IMR-90 (cell line): ENCODE measurements around the gene STARD13. TPM values are rescaled to one million over a fixed set of nuclear protein-coding genes. Genes with fewer than 3 reads are reported as not detected.

ENCODE experiments used
- ATAC-seq: fragments of 200-7000 bp; cut with Tn5 transposase; 2 replicates; pipeline ENCODE4 v1.9.1; 2020; ENCODE audit warnings: low read depth, mild to moderate bottlenecking, moderate library complexity
- BruUV-seq: library from RNA; stranded (reverse); fragments of 400-500 nt; replicated peaks from 2 replicates; lab custom pipeline; 2021; lab: Mats Ljungman, UMichigan
- CTCF ChIA-PET: fragments of 300-600 bp; formaldehyde crosslinking; extraction: SDS; loops from one replicate; lab custom pipeline; 2021; ENCODE audit warnings: antibody characterized with exemption; lab: Yijun Ruan, JAX
- POLR2A ChIA-PET: fragments of 300-600 bp; sonication (Branson Sonifier 250); formaldehyde crosslinking; loops from one replicate; lab custom pipeline; 2022; ENCODE audit warnings: antibody characterized with exemption; ENCODE audit not compliant: unreplicated experiment; lab: Charles Lee
- DNase-seq: peaks from one replicate; pipeline ENCODE4 v3.0.0; 2013
- H2AFZ ChIP-seq: replicated peaks from 2 replicates; pipeline ENCODE3; 2013; ENCODE audit warnings: low read length, mild to moderate bottlenecking; ENCODE audit not compliant: poor library complexity
- H2AK5ac ChIP-seq: 2 replicates; pipeline ENCODE4 v1.6.1; 2013; ENCODE audit warnings: low read depth, low read length, inconsistent platforms
- H2AK9ac ChIP-seq: replicated peaks from 2 replicates; pipeline ENCODE3; 2013; ENCODE audit warnings: mild to moderate bottlenecking, low read depth, low read length, moderate library complexity; ENCODE audit not compliant: poor library complexity
- H2BK120ac ChIP-seq: 2 replicates; pipeline ENCODE4 v1.6.1; 2013; ENCODE audit warnings: low read depth, low read length, inconsistent platforms
- H2BK15ac ChIP-seq: 3 replicates; pipeline ENCODE4 v1.6.1; 2013; ENCODE audit warnings: low read depth, low read length, inconsistent platforms
- H2BK20ac ChIP-seq: 2 replicates; pipeline ENCODE4 v1.6.1; 2013; ENCODE audit warnings: low read depth, mild to moderate bottlenecking, inconsistent platforms, low read length, moderate library complexity
- H2BK5ac ChIP-seq: 2 replicates; pipeline ENCODE4 v1.6.1; 2013; ENCODE audit warnings: mild to moderate bottlenecking, low read depth, low read length, inconsistent platforms; ENCODE audit not compliant: poor library complexity, severe bottlenecking
- H3K14ac ChIP-seq: replicated peaks from 2 replicates; pipeline ENCODE4 v1.6.1; 2013; ENCODE audit warnings: low read depth, low read length, inconsistent platforms
- H3K18ac ChIP-seq: 2 replicates; pipeline ENCODE4 v1.6.1; 2013; ENCODE audit warnings: low read depth, low read length, control low read depth
- H3K23ac ChIP-seq: 2 replicates; pipeline ENCODE4 v1.6.1; 2013; ENCODE audit warnings: low read depth, low read length, inconsistent platforms
- H3K27ac ChIP-seq: 2 replicates; pipeline ENCODE4 v1.5.1; 2013; ENCODE audit warnings: mild to moderate bottlenecking, control low read depth, low read length; ENCODE audit not compliant: insufficient read depth
- H3K27me3 ChIP-seq: 2 replicates; pipeline ENCODE4 v1.6.1; 2013; ENCODE audit warnings: low read length; ENCODE audit not compliant: control insufficient read depth, insufficient read depth
- H3K36me3 ChIP-seq: 2 replicates; pipeline ENCODE4 v1.6.1; 2013; ENCODE audit warnings: low read length, mixed read lengths; ENCODE audit not compliant: control insufficient read depth, insufficient read depth
- H3K4ac ChIP-seq: 2 replicates; pipeline ENCODE4 v1.6.1; 2013; ENCODE audit warnings: low read depth, low read length, inconsistent platforms
- H3K4me1 ChIP-seq: 2 replicates; pipeline ENCODE4 v1.6.1; 2013; ENCODE audit warnings: low read length, mixed read lengths; ENCODE audit not compliant: control insufficient read depth, insufficient read depth
- H3K4me2 ChIP-seq: 2 replicates; pipeline ENCODE4 v1.6.1; 2013; ENCODE audit warnings: low read depth, mild to moderate bottlenecking, control low read depth, low read length, moderate library complexity
- H3K4me3 ChIP-seq: 2 replicates; pipeline ENCODE4 v1.5.1; 2013; ENCODE audit warnings: low read depth, mild to moderate bottlenecking, control low read depth, low read length, moderate library complexity; ENCODE audit not compliant: insufficient read depth
- H3K56ac ChIP-seq: 2 replicates; pipeline ENCODE4 v1.6.1; 2013; ENCODE audit warnings: low read length, inconsistent platforms; ENCODE audit not compliant: insufficient read depth; ENCODE audit errors: extremely low read depth
- H3K79me1 ChIP-seq, 2 experiments: 2 replicates each; pipeline ENCODE4 v1.6.1; 2013; ENCODE audit warnings: low read length in 2 of 2, inconsistent platforms in 1 of 2, low read depth in 1 of 2
- H3K9ac ChIP-seq: 2 replicates; pipeline ENCODE4 v1.6.1; 2013; ENCODE audit warnings: low read depth, low read length, control low read depth
- H3K9me1 ChIP-seq: 2 replicates; pipeline ENCODE4 v1.6.1; 2013; ENCODE audit warnings: low read length, inconsistent platforms; ENCODE audit not compliant: insufficient read depth
- H3K9me3 ChIP-seq: 2 replicates; pipeline ENCODE4 v1.6.1; 2013; ENCODE audit warnings: low read length; ENCODE audit not compliant: control insufficient read depth, insufficient read depth
- H4K20me1 ChIP-seq: 2 replicates; pipeline ENCODE4 v1.6.1; 2013; ENCODE audit warnings: low read length, inconsistent platforms; ENCODE audit not compliant: insufficient read depth
- H4K5ac ChIP-seq: 2 replicates; pipeline ENCODE4 v1.6.1; 2013; ENCODE audit warnings: mild to moderate bottlenecking, low read depth, low read length, control low read depth
- H4K8ac ChIP-seq, 2 experiments: 2 replicates each; pipeline ENCODE4 v1.6.1; 2013; ENCODE audit warnings: low read depth in 2 of 2, low read length in 2 of 2, control low read depth in 1 of 2, inconsistent platforms in 1 of 2
- H4K91ac ChIP-seq: 2 replicates; pipeline ENCODE4 v1.6.1; 2013; ENCODE audit warnings: low read depth, low read length, inconsistent platforms; ENCODE audit not compliant: insufficient read depth
- BHLHE40 ChIP-seq: fragments of 150-350 bp; IDR thresholded peaks from 2 replicates; pipeline ENCODE4 v1.6.1; 2016; ENCODE audit warnings: mild to moderate bottlenecking, low read depth, low read length
- CEBPB ChIP-seq: IDR thresholded peaks from 2 replicates; pipeline ENCODE4 v1.6.1; 2012; ENCODE audit warnings: low read depth, low read length, improper control_type of control experiment
- CHD1 ChIP-seq: IDR thresholded peaks from 2 replicates; pipeline ENCODE4 v1.6.1; 2012; ENCODE audit warnings: low read depth, low read length, improper control_type of control experiment
- CTCF ChIP-seq: conservative IDR thresholded peaks from 2 replicates; pipeline ENCODE4 v1.5.1; 2012; ENCODE audit warnings: mild to moderate bottlenecking, low read depth, low read length, improper control_type of control experiment
- ELK1 ChIP-seq: fragments of 150-350 bp; IDR thresholded peaks from 2 replicates; pipeline ENCODE4 v1.6.1; 2016; ENCODE audit warnings: low read depth, mild to moderate bottlenecking, low read length, moderate library complexity, borderline replicate concordance
- FOS ChIP-seq: fragments of 150-350 bp; IDR thresholded peaks from 2 replicates; pipeline ENCODE4 v1.6.1; 2016; ENCODE audit warnings: low read depth, low read length
- MAFK ChIP-seq: IDR thresholded peaks from 2 replicates; pipeline ENCODE4 v1.6.1; 2012; ENCODE audit warnings: low read depth, low read length, improper control_type of control experiment
- MAZ ChIP-seq: IDR thresholded peaks from 2 replicates; pipeline ENCODE4 v1.6.1; 2012; ENCODE audit warnings: low read depth, mild to moderate bottlenecking, low read length, improper control_type of control experiment, moderate library complexity, borderline replicate concordance
- MXI1 ChIP-seq: IDR thresholded peaks from 2 replicates; pipeline ENCODE4 v1.6.1; 2012; ENCODE audit warnings: low read depth, mild to moderate bottlenecking, low read length, moderate library complexity, borderline replicate concordance
- NFE2L2 ChIP-seq: fragments of 150-350 bp; IDR thresholded peaks from 2 replicates; pipeline ENCODE4 v1.6.1; 2016; ENCODE audit warnings: low read depth, mild to moderate bottlenecking, low read length
- POLR2A ChIP-seq: IDR thresholded peaks from 2 replicates; pipeline ENCODE4 v1.6.1; 2012; ENCODE audit warnings: mild to moderate bottlenecking, low read depth, low read length
- RAD21 ChIP-seq: IDR thresholded peaks from 2 replicates; pipeline ENCODE4 v1.6.1; 2012; ENCODE audit warnings: low read length, improper control_type of control experiment
- RCOR1 ChIP-seq: IDR thresholded peaks from 2 replicates; pipeline ENCODE4 v1.6.1; 2012; ENCODE audit warnings: mild to moderate bottlenecking, low read length, improper control_type of control experiment; ENCODE audit not compliant: insufficient replicate concordance
- RFX5 ChIP-seq: IDR thresholded peaks from 2 replicates; pipeline ENCODE4 v1.8.0; 2012; ENCODE audit warnings: low read depth, mild to moderate bottlenecking, low read length, moderate library complexity
- SMC3 ChIP-seq: fragments of 150-350 bp; IDR thresholded peaks from 2 replicates; pipeline ENCODE4 v1.6.1; 2016; ENCODE audit warnings: low read depth, mild to moderate bottlenecking, antibody characterized with exemption, low read length, moderate library complexity
- whole genome bisulfite sequencing, 2 experiments: methylation state at CpG; one replicate each; pipeline versions ENCODE4 v1.1.5 to v1.1.7; 2013; ENCODE audit warnings: missing lambda C conversion rate in 2 of 2; ENCODE audit not compliant: insufficient read length in 1 of 2; ENCODE audit errors: extremely low coverage in 2 of 2; 5-methylcytosine and 5-hydroxymethylcytosine counted together
- dilution Hi-C: fragments of 300-500 bp; cut with HindIII; formaldehyde crosslinking; loops from one replicate; pipeline ENCODE4 v1.14.3; 2018; ENCODE audit warnings: low sequenced_read_pairs; ENCODE audit not compliant: unreplicated experiment
- in situ Hi-C: fragments of 300-500 bp; cut with MboI; formaldehyde crosslinking; loops from 3 replicates; pipeline ENCODE4 v1.14.3; 2019; ENCODE audit warnings: low sequenced_read_pairs, inconsistent platforms, mixed read lengths
- intact Hi-C: fragments of 100-400 bp; cut with micrococcal nuclease; formaldehyde crosslinking; loops from 2 replicates; pipeline ENCODE4 v1.10.0; 2022
- polyA plus RNA-seq, 3 experiments: library from polyadenylated mRNA; depleted of rRNA; stranded (reverse); fragments of >200 nt; gene quantifications; 2 replicates each; pipeline ENCODE4 v1.2.3, GENCODE V29; 2012; ENCODE audit warnings: low replicate concordance in 1 of 3
- total RNA-seq: library from RNA; depleted of rRNA; stranded (reverse); fragments of >200 nt; gene quantifications from 2 replicates; pipeline ENCODE4 v1.2.3, GENCODE V29; 2012
- TF ChIP-seq, protein P1 (sequence below): fragments of 150-350 bp; IDR thresholded peaks from 2 replicates; pipeline ENCODE4 v1.6.1; 2017; ENCODE audit warnings: mild to moderate bottlenecking, antibody characterized with exemption, low read length, low read depth

STARD13 gene
- total and polyA plus RNA-seq, 2 of the 4 experiments (the other 2 are of a cell fraction): 23.6 to 46.6 TPM

DNA sequence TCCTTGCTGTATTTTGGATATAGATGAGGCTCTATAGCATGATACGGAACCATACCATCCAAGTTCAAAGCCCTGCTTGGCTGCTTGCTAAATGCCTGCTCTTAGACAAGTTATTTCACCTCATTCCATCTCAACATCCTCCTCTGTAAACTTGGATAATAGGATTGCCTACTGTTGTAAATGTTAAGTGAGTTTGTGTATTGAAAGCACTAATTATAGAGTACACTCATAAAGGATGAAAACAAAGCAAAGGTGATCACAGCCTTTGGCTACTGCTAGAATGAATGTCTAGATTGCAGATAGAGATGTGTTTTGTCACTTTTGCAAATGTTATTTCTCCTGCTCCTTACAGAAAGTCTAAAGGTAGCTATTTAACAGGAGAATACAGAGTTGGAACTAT, 34.3 kb upstream of the STARD13 start:
- BruUV-seq: no TSS peak
- WGBS, 2 experiments: no CpG with 5 or more reads among the region's 1 CpG
- intact Hi-C loops: loop anchor here (10.0 kb wide), 1 partner anchor 405 kb away; no protein-coding TSS in a partner anchor

More for the DNA sequence above, 34.3 kb upstream of the STARD13 start:
- H3K9me3 ChIP-seq: no peaks in the 10 kb centered on the region
- no peak for TF ChIP-seq RCOR1
- TF ChIP-seq, protein P1, sequence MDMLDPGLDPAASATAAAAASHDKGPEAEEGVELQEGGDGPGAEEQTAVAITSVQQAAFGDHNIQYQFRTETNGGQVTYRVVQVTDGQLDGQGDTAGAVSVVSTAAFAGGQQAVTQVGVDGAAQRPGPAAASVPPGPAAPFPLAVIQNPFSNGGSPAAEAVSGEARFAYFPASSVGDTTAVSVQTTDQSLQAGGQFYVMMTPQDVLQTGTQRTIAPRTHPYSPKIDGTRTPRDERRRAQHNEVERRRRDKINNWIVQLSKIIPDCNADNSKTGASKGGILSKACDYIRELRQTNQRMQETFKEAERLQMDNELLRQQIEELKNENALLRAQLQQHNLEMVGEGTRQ: no peak
- TF ChIP-seq RFX5: no peak
- no peak for TF ChIP-seq MXI1
- no peak for TF ChIP-seq FOS
- no peak for TF ChIP-seq BHLHE40
- TF ChIP-seq POLR2A: no peak
- no peak for TF ChIP-seq CHD1
- no peak for TF ChIP-seq CEBPB
- TF ChIP-seq SMC3: no peak
- TF ChIP-seq CTCF: no peak
- no peak for TF ChIP-seq MAZ
- no peak for TF ChIP-seq RAD21
- no peak for TF ChIP-seq ELK1
- TF ChIP-seq MAFK: no peak
- TF ChIP-seq NFE2L2: no peak
- peak overlapping the region; percentile 100 for H2BK5ac ChIP-seq
- DNase-seq (no peak), ATAC-seq (no peak)
- H2AK9ac ChIP-seq: no peak overlapping the region
- POLR2A ChIA-PET: no interaction called here
- H3K14ac ChIP-seq: peak overlapping the region; percentile 58; the same call in 1 of the 2 replicates
- CTCF ChIA-PET: no interaction called here
- H4K8ac ChIP-seq: peak overlapping the region in 1 of 2 experiments; percentile 42; a peak in 3 of 4 replicates
- in situ Hi-C loops (no loop called here), dilution Hi-C loops (no loop called here)
- H2BK120ac ChIP-seq: peak overlapping the region; percentile 16; the same call in 1 of the 2 replicates
- no peak overlapping the region for H3K56ac ChIP-seq
- peak overlapping the region; percentile 78; the same call in 1 of the 2 replicates for H3K23ac ChIP-seq
- H3K4me1 ChIP-seq: peaks cover 18% of the 10 kb centered on the region
- H2BK20ac ChIP-seq: peak overlapping the region; percentile 36; the same call in 1 of the 2 replicates
- H4K20me1 ChIP-seq: no peaks in the 10 kb centered on the region
- H3K9me1 ChIP-seq: peaks cover 9% of the 10 kb centered on the region
- no peak overlapping the region for H2AK5ac ChIP-seq
- H2AFZ ChIP-seq: no peak overlapping the region
- H3K79me1 ChIP-seq: peaks cover 37 to 61% of the 10 kb centered on the region in 2 experiments
- H4K5ac ChIP-seq: peak overlapping the region; percentile 88
- H3K4me2 ChIP-seq: no peak overlapping the region
- H3K36me3 ChIP-seq: no peaks in the 10 kb centered on the region; the same call in 1 of the 2 replicates
- H3K27ac ChIP-seq: peak overlapping the region; percentile 71; the same call in 1 of the 2 replicates
- peak overlapping the region; percentile 88; the same call in 2 of the 3 replicates for H2BK15ac ChIP-seq
- peak overlapping the region; percentile 96 for H3K18ac ChIP-seq
- H4K91ac ChIP-seq: no peak overlapping the region; the same call in 1 of the 2 replicates
- peak overlapping the region; percentile 43; the same call in 1 of the 2 replicates for H3K4ac ChIP-seq
- no peaks in the 10 kb centered on the region for H3K27me3 ChIP-seq
- no peak overlapping the region for H3K4me3 ChIP-seq
- H3K9ac ChIP-seq: no peak overlapping the region
